ENCODE results near the gene PRR14. TPM values are rescaled to one million over a fixed set of nuclear protein-coding genes. Genes with fewer than 3 reads are reported as not detected.

The PRR14 gene
- total RNA-seq: 16.0 and 24.8 TPM in 2 replicates

DNA sequence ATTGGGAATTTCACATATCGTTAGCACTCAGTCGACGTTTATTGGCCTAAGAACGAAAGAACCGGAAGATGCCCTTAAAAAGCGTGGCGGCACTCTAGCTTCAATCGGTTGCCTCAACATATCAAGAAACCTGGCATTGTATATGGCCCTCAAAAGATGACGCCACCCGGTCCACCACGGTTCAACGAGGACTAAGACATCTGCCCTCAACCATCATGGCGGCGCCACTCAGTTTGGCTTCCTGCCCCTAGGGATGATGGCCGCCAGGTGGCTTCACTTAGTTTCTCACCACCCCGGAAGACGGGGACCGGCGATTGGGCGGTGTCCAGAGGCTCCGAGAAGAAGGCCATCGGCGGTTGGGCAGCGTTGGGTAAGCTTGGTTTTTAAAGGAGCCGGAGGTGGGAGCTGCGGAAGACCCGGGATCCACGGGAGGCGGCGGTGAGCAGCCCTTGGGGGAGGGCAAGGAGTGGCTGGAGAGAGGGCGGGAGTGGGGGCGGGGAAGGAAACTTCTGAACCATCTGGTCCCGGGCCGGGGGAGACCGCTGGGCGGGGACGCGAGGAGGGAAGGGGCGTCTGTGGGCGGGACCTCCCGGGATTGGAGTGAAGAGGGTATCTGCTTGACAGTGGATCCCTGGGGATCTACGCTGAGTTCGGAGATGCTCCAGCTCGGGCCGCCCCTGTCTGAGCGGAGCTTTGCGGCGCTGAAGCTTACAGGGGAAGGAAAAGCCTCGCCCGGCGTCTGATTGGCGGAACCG lies at the start of gene PRR14:
Gene PRR14, plus strand, starts transcription at position 592 of the 755 bp plus-strand sequence. CDS start 686 bp downstream, outside the sequence.

DNA sequence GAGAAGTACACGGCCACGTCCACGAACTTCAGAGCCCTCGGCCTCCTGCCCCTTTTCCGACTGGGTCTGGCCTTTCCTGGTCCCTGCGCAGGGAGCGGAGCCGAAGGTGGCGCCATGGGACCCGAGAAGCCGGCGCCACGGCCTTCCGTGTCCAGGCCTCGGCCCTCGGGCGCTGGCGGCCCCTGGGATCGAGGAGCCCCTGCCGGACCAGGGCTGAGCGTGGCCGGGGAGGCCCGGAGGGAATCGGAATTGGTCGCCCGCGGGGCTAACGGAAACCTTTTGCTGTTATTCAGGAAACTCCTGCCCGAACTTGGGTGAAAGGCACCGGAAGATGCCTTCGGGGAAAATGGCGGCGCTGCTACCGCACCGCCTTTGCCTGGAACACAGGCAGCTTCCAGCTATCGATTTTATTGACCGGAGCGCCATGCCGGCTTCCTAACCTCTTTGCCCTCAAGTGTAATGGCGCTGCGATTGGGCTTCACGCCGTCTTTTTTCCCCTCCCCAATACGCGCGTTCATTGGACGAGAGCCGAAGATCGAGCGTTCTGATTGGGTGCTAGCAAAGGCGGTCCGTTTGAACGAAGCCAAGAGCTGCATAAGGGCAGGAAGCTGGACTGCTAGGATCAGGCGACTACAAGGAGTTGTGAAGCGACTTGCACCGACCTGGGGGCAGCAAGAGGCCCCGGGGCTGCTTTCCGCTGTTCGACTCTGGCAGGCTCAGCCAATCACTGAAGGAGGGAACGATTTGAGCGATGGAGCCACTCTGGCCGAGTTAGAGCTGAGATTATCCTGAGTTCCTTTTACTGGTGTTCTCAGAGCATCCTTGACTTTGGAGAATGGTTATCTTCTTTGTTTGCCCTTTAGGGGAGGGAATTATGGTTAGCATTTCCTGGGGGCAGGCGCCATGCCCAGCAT lies 40.6 kb upstream of the PRR14 start, which contains the start of gene ZNF689:
Gene ZNF689, minus strand, starts transcription at position 464 of the 914 bp plus-strand sequence. Its CDS starts 348 bp downstream, at position 116.

DNA sequence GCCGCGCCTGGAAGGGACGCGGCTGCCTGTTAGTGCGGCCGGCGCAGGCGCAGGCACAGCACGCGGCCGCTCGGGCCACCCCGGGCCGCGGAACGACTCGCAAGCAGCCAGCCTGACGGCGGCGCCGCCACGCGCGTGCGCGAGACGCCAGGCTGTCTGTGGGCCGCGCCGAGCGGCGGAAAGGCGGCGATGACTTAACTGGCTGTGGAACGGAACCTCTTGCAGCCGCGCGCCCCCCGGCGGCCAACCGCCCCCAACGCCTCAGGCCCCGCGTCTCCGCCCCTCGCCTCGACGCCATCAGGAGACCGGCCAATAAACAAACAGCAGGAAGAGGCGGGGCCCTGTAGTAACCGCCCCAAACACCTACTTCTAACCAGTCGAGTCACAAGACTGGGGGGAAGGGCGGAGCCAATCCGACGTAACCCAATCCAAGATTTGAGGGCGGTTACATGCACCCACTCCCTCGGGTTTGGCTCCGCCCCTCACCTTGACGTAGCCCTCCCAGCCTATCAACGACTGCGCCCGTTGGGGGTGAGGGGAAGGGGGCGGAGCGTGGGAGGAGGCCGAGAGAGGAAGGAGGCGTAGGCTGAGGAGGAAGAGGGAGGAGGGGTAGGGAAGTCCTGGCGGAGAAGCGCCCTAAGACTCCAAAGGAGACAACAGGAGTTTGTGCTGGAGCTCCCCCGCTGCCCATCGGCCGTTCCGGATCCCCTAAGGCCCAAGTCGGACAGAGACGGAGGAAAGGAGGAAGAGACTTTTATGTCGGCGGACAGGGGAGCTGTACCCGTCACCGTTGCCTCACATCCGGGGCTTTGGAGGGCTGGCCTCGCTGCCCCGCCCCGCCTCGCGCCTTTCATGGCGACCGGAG lies 7.3 kb downstream of the PRR14 start, which contains the start of gene FBRS:
Gene FBRS, plus strand, starts transcription at position 566 of the 865 bp plus-strand sequence. CDS start 1,088 bp downstream, outside the sequence.

GRCh38 chr16:30698816-30699614 lies 48.3 kb downstream of the PRR14 start, which contains the start of gene SRCAP:
Gene SRCAP, plus strand, starts transcription at chr16:30699171. Its CDS starts 1,654 bp downstream, at chr16:30700825.

Other genes starting within 250 kb of the PRR14 start
- 28.0 and 32.5 TPM in 2 replicates for gene ZNF771, start 243.4 kb upstream of the PRR14 start, total RNA-seq
- 12.6 and 16.9 TPM in 2 replicates for gene DCTPP1, start 220.9 kb upstream of the PRR14 start, total RNA-seq
- gene SEPHS2, start 205.1 kb upstream of the PRR14 start, total RNA-seq: 23.2 and 25.8 TPM in 2 replicates
- not detected in 2 replicates for gene ITGAL, start 178.2 kb upstream of the PRR14 start, total RNA-seq
- gene ZNF768, start 124.4 kb upstream of the PRR14 start, total RNA-seq: 15.4 and 18.7 TPM in 2 replicates
- 7.8 and 10.0 TPM in 2 replicates for gene ZNF747, start 116.1 kb upstream of the PRR14 start, total RNA-seq
- 7.9 and 8.9 TPM in 2 replicates for gene ZNF764, start 92.6 kb upstream of the PRR14 start, total RNA-seq
- gene ZNF688, start 79.2 kb upstream of the PRR14 start, total RNA-seq: 10.4 and 11.6 TPM in 2 replicates
- 6.8 and 18.9 TPM in 2 replicates for gene ZNF785, start 65.3 kb upstream of the PRR14 start, total RNA-seq
- gene ZNF689, start 40.6 kb upstream of the PRR14 start, total RNA-seq: 7.1 and 9.8 TPM in 2 replicates
- gene FBRS, start 7.5 kb downstream of the PRR14 start, total RNA-seq: 25.1 and 30.0 TPM in 2 replicates
- 21.4 and 34.3 TPM in 2 replicates for gene SRCAP, start 48.2 kb downstream of the PRR14 start, total RNA-seq
- 13.2 and 17.8 TPM in 2 replicates for gene PHKG2, start 97.5 kb downstream of the PRR14 start, total RNA-seq
- gene CFAP119, start 111.1 kb downstream of the PRR14 start, total RNA-seq: 0.62 and 0.93 TPM in 2 replicates
- gene RNF40, start 111.4 kb downstream of the PRR14 start, total RNA-seq: 68.0 and 87.4 TPM in 2 replicates
- gene ZNF629, start 136.2 kb downstream of the PRR14 start, total RNA-seq: 11.7 and 15.0 TPM in 2 replicates
- 29.7 and 36.9 TPM in 2 replicates for gene BCL7C, start 243.1 kb downstream of the PRR14 start, total RNA-seq
- gene CTF1, start 245.7 kb downstream of the PRR14 start, total RNA-seq: 2.0 and 3.6 TPM in 2 replicates